ENCODE data around the gene G6PC2. TPM values are rescaled to one million over a fixed set of nuclear protein-coding genes. Genes with fewer than 3 reads are reported as not detected.

G6PC2 gene
- total RNA-seq, 1 donor from 2014 or later, result not detected

GRCh38 chr2:168913495-168913894, 12.4 kb downstream of the G6PC2 start:
- H3K4me3 Mint-ChIP-seq, result no peak overlapping the region
- H3K27ac Mint-ChIP-seq, result no peak overlapping the region
- H3K4me1 Mint-ChIP-seq, result peaks cover 5% of the 10 kb centered on the region
- TF ChIP-seq CTCF (IDR thresholded peaks at IDR 0.05), result no peak
- DNase-seq (no peak), ATAC-seq (ENCODE audit: low read depth) (no peak)
- H3K36me3 Mint-ChIP-seq (ENCODE audit: low read depth), result no peaks in the 10 kb centered on the region
- intact Hi-C loops (cut with micrococcal nuclease), result no loop called here
- peaks cover 12% of the 10 kb centered on the region for H3K27me3 Mint-ChIP-seq
- ChIA-PET POLR2A (no interaction called here), CTCF (interaction anchor here (1.4 kb wide), 1 partner anchor 9 kb away, joined by 3 read pairs; no protein-coding TSS in a partner anchor)
- peaks cover 3% of the 10 kb centered on the region for H3K9me3 Mint-ChIP-seq

- intact Hi-C loops (cut with micrococcal nuclease), result no loop called here
- H3K27me3 Mint-ChIP-seq, result peaks cover 12% of the 10 kb centered on the region
- H3K27ac Mint-ChIP-seq, result no peak overlapping the region
- CTCF ChIA-PET, result no interaction called here
- peaks cover 3% of the 10 kb centered on the region for H3K9me3 Mint-ChIP-seq
- no peak for TF ChIP-seq CTCF (IDR thresholded peaks at IDR 0.05)
- POLR2A ChIA-PET, result no interaction called here
- peaks cover 5% of the 10 kb centered on the region for H3K4me1 Mint-ChIP-seq
- ATAC-seq (ENCODE audit: low read depth) (no peak), DNase-seq (no peak)
- H3K36me3 Mint-ChIP-seq (ENCODE audit: low read depth), result no peaks in the 10 kb centered on the region
- no peak overlapping the region for H3K4me3 Mint-ChIP-seq
These were observed 14.6 kb downstream of the G6PC2 start for GRCh38 chr2:168915441-168916330.

- H3K4me1 Mint-ChIP-seq, result peaks cover 5% of the 10 kb centered on the region
- peaks cover 12% of the 10 kb centered on the region for H3K27me3 Mint-ChIP-seq
- DNase-seq (no peak), ATAC-seq (ENCODE audit: low read depth) (no peak)
- H3K27ac Mint-ChIP-seq, result no peak overlapping the region
- H3K9me3 Mint-ChIP-seq, result peaks cover 3% of the 10 kb centered on the region
- ChIA-PET CTCF (no interaction called here), POLR2A (no interaction called here)
- intact Hi-C loops (cut with micrococcal nuclease), result no loop called here
- H3K4me3 Mint-ChIP-seq, result no peak overlapping the region
- no peak for TF ChIP-seq CTCF (IDR thresholded peaks at IDR 0.05)
- no peaks in the 10 kb centered on the region for H3K36me3 Mint-ChIP-seq (ENCODE audit: low read depth)
These were observed 15.2 kb downstream of the G6PC2 start for GRCh38 chr2:168916331-168916675.

- peak; percentile 50 for TF ChIP-seq CTCF (IDR thresholded peaks at IDR 0.05)
- Mint-ChIP-seq H3K27ac (no peak overlapping the region), H3K27me3 (peaks cover 10% of the 10 kb centered on the region), H3K4me1 (no peaks in the 10 kb centered on the region), H3K9me3 (no peaks in the 10 kb centered on the region), H3K36me3 (ENCODE audit: low read depth) (no peaks in the 10 kb centered on the region), H3K4me3 (no peak overlapping the region)
- ChIA-PET CTCF (interaction anchor here (1.1 to 2.9 kb wide), 4 partner anchors 8 to 802 kb away, joined by 3 to 23 read pairs (median 4); no protein-coding TSS in a partner anchor), POLR2A (no interaction called here)
- intact Hi-C loops (cut with micrococcal nuclease), result loop anchor here (1.0 to 10.0 kb wide), 5 partner anchors 161 to 803 kb away; no protein-coding TSS in a partner anchor
- DNase-seq, result no peak
- no peak for ATAC-seq (ENCODE audit: low read depth)
These were observed 19.5 kb downstream of the G6PC2 start for GRCh38 chr2:168920504-168921157.
